Endothelial cell of umbilical vein (primary cell): ENCODE measurements around the gene RBM17. TPM values are rescaled to one million over a fixed set of nuclear protein-coding genes. Genes with fewer than 3 reads are reported as not detected.

Source experiments
- BruUV-seq: library from RNA; stranded (reverse); fragments of 400-500 nt; replicated peaks from 2 replicates; lab custom pipeline; 2021; lab: Mats Ljungman, UMichigan
- CTCF ChIA-PET: fragments of 300-600, 350-600 bp; sonication (Branson Sonifier 250); formaldehyde crosslinking; loops from one replicate; lab custom pipeline; 2021; ENCODE audit warnings: antibody characterized with exemption, inconsistent platforms; lab: Charles Lee
- POLR2A ChIA-PET: fragments of 300-600, 350-600 bp; sonication (Branson Sonifier 250); formaldehyde crosslinking; loops from one replicate; lab custom pipeline; 2021; ENCODE audit warnings: antibody characterized with exemption, inconsistent platforms; lab: Charles Lee
- DNase-seq: peaks from one replicate; pipeline ENCODE4 v3.0.0-alpha.2; 2011; ENCODE audit warnings: low read depth, low spot score
- FAIRE-seq: peaks from 2 replicates; lab custom pipeline; 2011; peaks lifted over from hg19 to GRCh38; lab: Jason Lieb, UNC
- H2AFZ ChIP-seq: 2 replicates; pipeline ENCODE4 v1.6.0; 2012; ENCODE audit warnings: low read depth, low read length, control low read depth, inconsistent platforms
- H3K27ac ChIP-seq: 2 replicates; pipeline ENCODE4 v1.5.1; 2011; ENCODE audit warnings: low read depth, mild to moderate bottlenecking, control low read depth, low read length, moderate library complexity; ENCODE audit not compliant: insufficient read depth
- H3K27me3 ChIP-seq, 2 experiments: 2 replicates each; pipeline versions ENCODE4 v1.6.0 to v1.6.1; 2011; ENCODE audit warnings: low read length in 2 of 2, mixed read lengths in 1 of 2; ENCODE audit not compliant: control insufficient read depth in 2 of 2, insufficient read depth in 2 of 2
- H3K36me3 ChIP-seq, 2 experiments: 2 replicates in 1 of 2; 3 replicates in 1 of 2; pipeline ENCODE4 v1.5.1; 2011; ENCODE audit warnings: low read length in 2 of 2, mild to moderate bottlenecking in 1 of 2, moderate library complexity in 1 of 2; ENCODE audit not compliant: control insufficient read depth in 2 of 2, insufficient read depth in 2 of 2; ENCODE audit errors: extremely low read depth in 1 of 2
- H3K4me1 ChIP-seq: 3 replicates; pipeline ENCODE4 v1.5.1; 2011; ENCODE audit warnings: mild to moderate bottlenecking, low read length; ENCODE audit not compliant: control insufficient read depth, insufficient read depth; ENCODE audit errors: extremely low read depth
- H3K4me2 ChIP-seq: 2 replicates; pipeline ENCODE4 v1.6.1; 2011; ENCODE audit warnings: low read length, control low read depth, mixed read lengths; ENCODE audit not compliant: insufficient read depth
- H3K4me3 ChIP-seq, 3 experiments: fragments of 200-600 bp in 1 of 3; sonication (generic), shearing (Covaris generic) in 1 of 3; replicated peaks in 1 of 3; 2 replicates each; pipeline ENCODE4 v1.5.1; 2011 to 2016; ENCODE audit warnings: control low read depth in 3 of 3, low read length in 3 of 3, mild to moderate bottlenecking in 2 of 3, inconsistent platforms in 1 of 3, low read depth in 1 of 3, moderate library complexity in 1 of 3; ENCODE audit not compliant: insufficient read depth in 1 of 3
- H3K79me2 ChIP-seq: 2 replicates; pipeline ENCODE4 v1.6.0; 2012; ENCODE audit warnings: low read length, inconsistent platforms; ENCODE audit not compliant: control insufficient read depth, insufficient read depth
- H3K9ac ChIP-seq: replicated peaks from 2 replicates; pipeline ENCODE3; 2011; ENCODE audit warnings: low read length, control low read depth; ENCODE audit not compliant: insufficient read depth; ENCODE audit errors: extremely low read depth
- H3K9me1 ChIP-seq: replicated peaks from 3 replicates; pipeline ENCODE4 v1.6.0; 2011; ENCODE audit warnings: mild to moderate bottlenecking, low read length; ENCODE audit not compliant: control insufficient read depth, insufficient read depth; ENCODE audit errors: extremely low read depth
- H3K9me3 ChIP-seq: replicated peaks from 2 replicates; pipeline ENCODE4 v1.5.1; 2012; ENCODE audit warnings: low read length, inconsistent platforms; ENCODE audit not compliant: control insufficient read depth, insufficient read depth
- H4K20me1 ChIP-seq: replicated peaks from 2 replicates; pipeline ENCODE3; 2011; ENCODE audit warnings: mild to moderate bottlenecking, low read length; ENCODE audit not compliant: control insufficient read depth, insufficient read depth; ENCODE audit errors: extremely low read depth
- CTCF ChIP-seq, 2 donors: IDR thresholded peaks; 1 replicate in 1 of 2; 2 replicates in 1 of 2; pipeline ENCODE4 v1.5.1; 2011; ENCODE audit warnings: low read length in 2 of 2, mild to moderate bottlenecking in 2 of 2, moderate library complexity in 2 of 2, control low read depth in 1 of 2, inconsistent platforms in 1 of 2, low read depth in 1 of 2; ENCODE audit not compliant: insufficient read depth in 1 of 2; ENCODE audit errors: extremely low read depth in 1 of 2
- EZH2 ChIP-seq: IDR thresholded peaks from 2 replicates; pipeline ENCODE4 v1.6.1; 2012; ENCODE audit warnings: borderline replicate concordance, low read depth, mild to moderate bottlenecking, moderate library complexity, low read length, inconsistent platforms; ENCODE audit not compliant: severe bottlenecking
- GATA2 ChIP-seq: IDR thresholded peaks from 2 replicates; pipeline ENCODE4 v1.7.0; 2011; ENCODE audit warnings: low read depth, mild to moderate bottlenecking, moderate library complexity, mixed read lengths, low read length; ENCODE audit not compliant: insufficient read length, insufficient read depth
- JUN ChIP-seq: IDR thresholded peaks from 2 replicates; pipeline ENCODE4 v1.6.1; 2011; ENCODE audit warnings: borderline replicate concordance, low read depth; ENCODE audit not compliant: insufficient read length, insufficient read depth
- MAX ChIP-seq: IDR thresholded peaks from 2 replicates; pipeline ENCODE4 v1.6.1; 2011; ENCODE audit not compliant: insufficient read depth, insufficient read length
- MYC ChIP-seq: IDR thresholded peaks from one replicate; pipeline ENCODE4 v1.6.1; 2011; ENCODE audit warnings: mild to moderate bottlenecking, low read depth, low read length
- POLR2A ChIP-seq: IDR thresholded peaks from 2 replicates; pipeline ENCODE4 v1.6.1; 2012; ENCODE audit warnings: low read depth, mild to moderate bottlenecking, control low read depth, low read length
- dilution Hi-C: fragments of 300-500 bp; cut with MboI; formaldehyde crosslinking; loops from one replicate; pipeline ENCODE4 v1.15.0; 2019; ENCODE audit warnings: low sequenced_read_pairs; ENCODE audit not compliant: extremely low pct_ligation_motif_present
- intact Hi-C: fragments of 100-400 bp; cut with micrococcal nuclease; formaldehyde crosslinking; loops from one replicate; pipeline ENCODE4 v1.10.0; 2022
- polyA plus RNA-seq, 4 experiments: library from polyadenylated mRNA; depleted of rRNA in 3 of 4; stranded (reverse) in 3 of 4; unstranded in 1 of 4; fragments of >200 nt; gene quantifications; 2 replicates each; pipeline versions ENCODE4 v1.2.1 to v1.2.3, GENCODE V29; 2011 to 2012; ENCODE audit warnings: missing spikeins in 1 of 4
- total RNA-seq: library from RNA; stranded (reverse); gene quantifications from 2 replicates; pipeline ENCODE4 v1.2.3, GENCODE V29; 2021

The RBM17 gene
- total and polyA plus RNA-seq, 2 donors (not counting 3 experiments of a cell fraction or from before 2014, with no cell fraction given): 23.1 to 148 TPM

- Histone ChIP-seq H3K9me1 (no peaks in the 10 kb centered on the region), H3K79me2 (peaks cover 66% of the 10 kb centered on the region), H3K27me3 (no peaks in the 10 kb centered on the region), H3K4me1 (peaks cover 9% of the 10 kb centered on the region), H3K27ac (no peak overlapping the region), H2AFZ (no peak overlapping the region), H3K9me3 (no peaks in the 10 kb centered on the region), H4K20me1 (peaks cover 6% of the 10 kb centered on the region), H3K4me2 (no peak overlapping the region), H3K36me3 (peaks cover 9 to 19% of the 10 kb centered on the region in 2 experiments), H3K9ac (no peak overlapping the region), H3K4me3 (no peak overlapping the region)
- CTCF ChIA-PET: interaction anchor here (1.3 to 2.6 kb wide), 2 partner anchors 12 to 301 kb away, joined by 3 to 9 read pairs; partner anchors contain the start of gene RBM17
- TF ChIP-seq MAX: no peak
- TF ChIP-seq POLR2A: no peak
- no peak for TF ChIP-seq EZH2
- TF ChIP-seq GATA2: no peak
- TF ChIP-seq CTCF (IDR thresholded peaks at IDR 0.05; ENCODE audit: extremely low read depth in 1 of 2, insufficient read depth in 1 of 2, low read depth in 1 of 2, low read length in 2 of 2): no peak
- no peak for TF ChIP-seq MYC
- no peak for TF ChIP-seq JUN
- no TSS peak for BruUV-seq
- no peak for DNase-seq
- intact Hi-C loops (no loop called here), dilution Hi-C loops (no loop called here)
- POLR2A ChIA-PET: no interaction called here
- FAIRE-seq: no peak
These were observed 12.3 kb downstream of the RBM17 start for GRCh38 chr10:6101181-6101580.
